Stromal cell of bone marrow (primary cell): ENCODE results near the gene NGEF.
"Not testable (repeated sequence)": the region's sequence is repeated elsewhere in the genome, so short reads cannot be mapped to it uniquely, and the experiment has no call there.

Experiments
- DNase-seq: peaks from one replicate; pipeline ENCODE4 v3.0.0-alpha.2; 2012; ENCODE audit warnings: low read depth

Gene NGEF, protein sequence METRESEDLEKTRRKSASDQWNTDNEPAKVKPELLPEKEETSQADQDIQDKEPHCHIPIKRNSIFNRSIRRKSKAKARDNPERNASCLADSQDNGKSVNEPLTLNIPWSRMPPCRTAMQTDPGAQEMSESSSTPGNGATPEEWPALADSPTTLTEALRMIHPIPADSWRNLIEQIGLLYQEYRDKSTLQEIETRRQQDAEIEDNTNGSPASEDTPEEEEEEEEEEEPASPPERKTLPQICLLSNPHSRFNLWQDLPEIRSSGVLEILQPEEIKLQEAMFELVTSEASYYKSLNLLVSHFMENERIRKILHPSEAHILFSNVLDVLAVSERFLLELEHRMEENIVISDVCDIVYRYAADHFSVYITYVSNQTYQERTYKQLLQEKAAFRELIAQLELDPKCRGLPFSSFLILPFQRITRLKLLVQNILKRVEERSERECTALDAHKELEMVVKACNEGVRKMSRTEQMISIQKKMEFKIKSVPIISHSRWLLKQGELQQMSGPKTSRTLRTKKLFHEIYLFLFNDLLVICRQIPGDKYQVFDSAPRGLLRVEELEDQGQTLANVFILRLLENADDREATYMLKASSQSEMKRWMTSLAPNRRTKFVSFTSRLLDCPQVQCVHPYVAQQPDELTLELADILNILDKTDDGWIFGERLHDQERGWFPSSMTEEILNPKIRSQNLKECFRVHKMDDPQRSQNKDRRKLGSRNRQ

GRCh38 chr2:233013027-233013461 is at the start of gene NGEF:
NGEF (minus strand) TSS chr2:233013256; CDS start chr2:232974890, 38,366 bp downstream.
- no peak for DNase-seq

DNA sequence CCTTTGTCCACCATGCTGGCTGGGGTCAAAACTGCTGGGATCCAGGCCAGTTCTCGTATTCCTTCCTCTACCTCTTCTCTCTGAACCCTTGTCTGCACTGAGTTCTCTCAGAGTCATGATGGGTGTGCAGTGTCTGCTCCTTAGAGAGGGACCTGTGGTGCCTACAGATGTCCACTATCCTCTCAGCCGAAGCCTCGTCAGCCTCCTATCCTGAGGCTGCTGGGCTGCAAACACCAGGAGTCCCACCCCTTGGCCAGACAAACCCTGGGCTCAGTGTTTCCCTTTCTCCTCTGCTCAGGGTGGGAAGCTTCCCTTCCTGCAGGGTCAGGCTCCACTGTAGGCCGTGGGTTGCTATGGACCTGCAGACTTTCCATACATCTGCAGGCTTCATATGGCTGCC is 49.4 kb upstream of the NGEF start:
- no peak for DNase-seq

GRCh38 chr2:233061591-233062450 is 48.8 kb upstream of the NGEF start:
- no peak for DNase-seq

GRCh38 chr2:233060980-233061590 is 48.0 kb upstream of the NGEF start:
- no peak for DNase-seq

DNA sequence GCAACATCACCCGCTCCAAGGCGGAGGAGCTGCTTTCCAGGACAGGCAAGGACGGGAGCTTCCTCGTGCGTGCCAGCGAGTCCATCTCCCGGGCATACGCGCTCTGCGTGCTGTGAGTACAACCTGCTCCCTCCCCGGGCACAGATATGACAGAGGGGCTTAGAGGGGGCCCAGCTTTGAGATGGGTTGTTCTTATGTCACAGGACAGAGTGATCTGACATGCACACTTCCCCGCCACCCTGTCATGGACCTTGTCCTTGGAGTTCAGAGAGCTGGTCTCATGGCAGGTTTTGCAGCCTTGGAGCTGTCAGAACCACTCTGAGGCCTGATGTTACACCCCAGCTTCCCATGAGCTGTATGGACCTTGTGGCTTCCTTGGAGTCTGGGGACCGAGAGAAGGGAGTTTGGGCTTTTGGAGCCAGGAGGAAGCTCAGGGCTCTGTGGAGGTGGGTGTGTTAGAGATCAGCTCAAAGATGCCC is 47.5 kb upstream of the NGEF start:
- DNase-seq = no peak

GRCh38 chr2:233059797-233060500 is 46.9 kb upstream of the NGEF start, which contains the start of gene INPP5D:
INPP5D (plus strand) TSS chr2:233060342; CDS start chr2:233060479, 137 bp downstream.
- DNase-seq = no peak

GRCh38 chr2:233059547-233059796 is 46.4 kb upstream of the NGEF start:
- DNase-seq = no peak

GRCh38 chr2:233058717-233059546 is 45.9 kb upstream of the NGEF start:
- DNase-seq = no peak

DNA sequence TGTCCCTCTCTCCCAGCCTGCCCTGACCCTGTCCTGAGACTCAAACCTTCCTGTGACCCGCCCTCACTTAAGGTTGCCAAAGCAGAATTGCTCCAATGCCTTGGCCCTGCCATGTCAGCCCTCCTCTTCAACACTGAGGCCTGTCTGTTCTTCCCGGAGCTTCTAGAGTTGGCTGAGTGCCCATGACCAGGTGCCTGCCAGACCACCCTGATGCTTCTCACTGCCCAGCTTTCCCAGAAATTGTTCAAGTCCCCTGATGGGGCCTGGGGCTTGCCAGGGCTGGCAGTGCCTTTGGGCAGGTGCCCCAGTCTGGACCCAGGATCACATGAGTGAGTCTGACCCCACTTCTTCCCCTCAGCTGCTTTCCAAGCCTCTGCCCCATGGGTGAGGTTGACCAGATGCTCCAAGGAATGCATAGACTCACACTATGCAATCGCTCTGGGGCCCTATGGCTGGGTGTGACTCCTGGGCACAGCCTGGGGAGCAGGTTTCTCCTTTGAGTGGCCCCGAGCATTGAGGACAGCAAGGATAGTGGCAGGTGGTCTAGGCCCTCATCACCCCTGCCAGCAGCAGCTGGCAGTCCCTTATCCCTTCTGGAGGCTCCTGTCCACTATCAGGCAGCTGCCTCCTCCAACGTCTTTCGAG is 44.0 kb upstream of the NGEF start:
- DNase-seq = no peak

DNA sequence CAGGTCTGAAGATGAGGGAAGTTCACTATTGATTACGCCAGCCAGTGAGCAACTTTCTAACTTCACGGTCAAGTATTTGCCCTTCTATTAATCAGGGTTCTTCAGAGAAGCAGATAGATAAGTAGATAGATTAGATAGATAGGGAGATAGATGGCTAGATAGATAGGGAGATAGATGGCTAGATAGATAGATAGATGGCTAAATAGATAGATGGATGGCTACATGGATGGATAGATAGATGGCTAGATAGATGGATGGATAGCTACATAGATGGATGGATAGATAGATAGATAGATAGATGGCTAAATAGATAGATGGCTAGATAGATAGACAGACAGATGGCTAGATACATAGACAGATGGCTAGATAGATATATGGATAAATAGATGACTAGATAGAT is 42.3 kb upstream of the NGEF start:
- no peak for DNase-seq

DNA sequence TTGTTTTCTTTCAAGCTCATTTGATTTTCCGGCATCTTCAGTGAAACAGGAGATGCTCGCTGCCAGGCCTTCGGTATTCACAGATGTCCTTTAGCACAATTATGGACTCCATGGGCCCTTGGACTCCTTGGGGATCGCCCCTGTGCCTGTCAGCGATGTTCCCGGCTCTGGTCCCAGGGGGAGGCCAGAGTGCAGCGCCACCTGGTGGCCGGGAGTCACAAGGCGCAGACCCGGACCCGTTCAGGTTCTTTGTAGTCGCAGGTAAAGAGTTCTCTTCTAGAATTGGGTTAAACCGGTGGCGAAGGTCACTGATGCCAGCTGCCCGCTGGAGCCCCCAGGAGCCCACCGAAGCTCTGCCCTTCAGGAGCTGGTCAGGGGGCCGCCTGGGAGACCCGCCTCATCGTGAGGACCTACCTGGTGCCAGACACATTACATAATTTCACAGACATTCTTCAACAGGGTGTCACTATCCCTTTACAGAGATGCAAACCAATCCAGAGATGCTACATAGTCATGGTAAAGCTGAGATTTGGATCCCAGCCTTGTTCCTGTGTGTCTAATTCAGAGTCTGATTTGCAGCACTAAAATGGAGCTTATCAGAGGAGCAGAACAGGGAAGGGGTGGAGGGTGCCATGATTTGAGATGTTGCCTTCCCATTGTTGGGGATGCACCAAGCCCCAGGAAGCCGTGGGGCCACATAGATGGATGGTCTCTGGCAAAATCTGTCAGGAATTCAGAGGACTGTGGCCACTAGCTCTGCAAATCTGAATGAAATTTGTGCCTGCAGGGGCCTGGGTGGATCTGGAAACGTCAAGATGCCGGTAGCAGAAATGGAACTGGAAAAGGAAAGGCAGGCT is 41.1 kb upstream of the NGEF start:
- no peak for DNase-seq

GRCh38 chr2:233052517-233052916 is 39.5 kb upstream of the NGEF start:
- DNase-seq = not testable (repeated sequence)

GRCh38 chr2:233051241-233052149 is 38.4 kb upstream of the NGEF start:
- peak; percentile 64 for DNase-seq

DNA sequence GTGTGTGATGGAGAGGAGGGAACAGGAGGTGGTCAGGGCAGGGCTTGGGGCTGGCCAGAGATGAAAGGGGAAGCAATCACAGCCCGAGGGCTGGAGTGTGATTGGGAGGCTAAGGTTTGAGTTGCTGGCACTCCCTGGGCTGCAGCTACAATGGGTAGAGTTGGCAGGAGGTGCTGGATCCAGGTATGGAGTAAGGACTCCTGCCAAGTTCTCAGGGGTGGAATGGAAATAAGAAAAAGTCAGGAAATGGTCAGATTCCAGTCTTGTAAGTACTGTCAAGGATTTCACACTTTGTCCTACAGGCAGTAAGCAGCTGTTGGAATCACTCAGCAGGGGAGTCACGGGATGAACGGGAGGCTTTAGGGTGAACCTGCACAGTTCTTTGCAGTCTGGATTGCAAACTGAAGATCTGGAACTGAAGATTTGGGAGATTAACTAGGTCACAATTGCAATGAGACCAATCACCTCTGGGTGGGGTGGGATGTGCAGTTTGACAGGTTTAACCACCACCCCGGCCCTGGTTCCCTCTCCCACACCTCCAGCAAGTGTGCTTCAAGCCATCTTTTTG is 36.2 kb upstream of the NGEF start:
- DNase-seq = no peak

DNA sequence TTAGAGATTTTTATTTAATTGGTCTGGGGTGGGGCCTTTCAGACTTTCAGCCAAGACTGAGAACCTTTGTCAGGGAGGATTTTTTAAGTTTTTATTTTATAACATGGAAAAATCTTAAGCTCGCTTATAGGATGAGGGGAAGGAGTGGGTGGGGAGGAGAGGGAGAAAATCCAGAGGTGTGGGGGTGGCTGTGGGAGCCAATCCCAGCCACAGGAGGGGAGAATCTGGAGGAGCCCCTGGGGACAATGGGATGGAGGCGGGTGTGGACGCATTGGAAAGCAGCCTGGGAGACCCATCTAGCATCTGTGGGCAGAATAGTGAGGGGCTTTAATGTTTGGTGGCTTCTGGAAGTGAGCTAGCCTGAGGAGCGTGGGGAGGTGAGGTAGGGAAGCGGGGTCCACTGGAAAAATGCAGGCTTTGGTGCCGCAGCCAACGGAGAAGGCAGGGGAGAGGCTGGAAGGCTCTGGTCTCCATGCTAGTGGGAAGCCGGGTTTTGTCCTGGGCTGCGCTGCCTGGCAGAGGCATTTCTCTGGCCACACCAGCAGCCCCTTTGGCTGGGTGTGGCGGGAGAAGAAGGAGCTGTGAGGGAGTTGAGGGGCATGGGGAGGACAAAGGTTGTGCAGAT is 35.6 kb upstream of the NGEF start:
- DNase-seq = no peak

GRCh38 chr2:233047667-233048066 is 34.6 kb upstream of the NGEF start:
- DNase-seq = no peak

DNA sequence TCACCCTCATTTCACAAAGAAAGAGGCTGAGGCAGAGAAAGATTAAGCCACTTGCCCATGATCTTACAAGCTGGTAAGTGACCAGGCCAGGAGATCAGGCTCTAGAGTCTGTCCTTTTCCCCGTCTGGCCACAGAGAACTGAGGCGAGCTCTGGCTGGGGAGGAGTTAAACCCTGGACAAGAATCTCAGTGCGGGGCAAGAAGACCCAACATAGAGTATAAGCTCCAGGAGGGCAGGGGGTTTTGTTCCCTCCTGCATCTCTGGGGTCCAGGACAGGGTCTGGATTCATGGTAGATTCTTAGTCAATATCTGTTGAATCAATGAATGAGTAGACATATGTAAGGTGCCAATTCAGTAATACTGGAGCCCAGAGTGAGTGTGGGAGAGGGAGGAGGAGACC is 34.1 kb upstream of the NGEF start:
- no peak for DNase-seq
